Tongue (tissue), 3 donors: ENCODE data around the gene ALDH4A1. TPM values are rescaled to one million over a fixed set of nuclear protein-coding genes. Genes with fewer than 3 reads are reported as not detected.
"Not testable (repeated sequence)": the region's sequence is repeated elsewhere in the genome, so short reads cannot be mapped to it uniquely, and the experiment has no call there.

Source experiments
- DNase-seq: peaks from one replicate; pipeline ENCODE4 v3.0.0-alpha.2; 2015
- small RNA-seq: library from RNA; depleted of rRNA; stranded (forward); fragments of <200 nt; gene quantifications from one replicate; pipeline ENCODE3, GENCODE V24; 2014; ENCODE audit warnings: low replicate concordance
- total RNA-seq: library from RNA; depleted of rRNA; stranded (reverse); fragments of >200 nt; gene quantifications from one replicate; pipeline ENCODE4 v1.2.3, GENCODE V29; 2014

The ALDH4A1 gene
- total RNA-seq, 1 donor from 2014 or later: 6.9 TPM

- no peak for DNase-seq
Measured at GRCh38 chr1:18852501-18852900, 49.9 kb downstream of the ALDH4A1 start.

- peak; percentile 77 for DNase-seq
Measured at GRCh38 chr1:18849261-18849711, 53.1 kb downstream of the ALDH4A1 start.

- DNase-seq: not testable (repeated sequence)
Measured at GRCh38 chr1:18847723-18848122, 54.6 kb downstream of the ALDH4A1 start.

GRCh38 chr1:18840145-18840544, 62.2 kb downstream of the ALDH4A1 start:
- no peak for DNase-seq

- no peak for DNase-seq
Measured at GRCh38 chr1:18836654-18837053, 65.7 kb downstream of the ALDH4A1 start.

- DNase-seq: not testable (repeated sequence)
Measured at GRCh38 chr1:18832319-18832718, 70.0 kb downstream of the ALDH4A1 start.

GRCh38 chr1:18831656-18832055, 70.7 kb downstream of the ALDH4A1 start:
- no peak for DNase-seq

- peak; percentile 75 for DNase-seq
Measured at GRCh38 chr1:18830596-18830995, 71.8 kb downstream of the ALDH4A1 start.

GRCh38 chr1:18829671-18830070, 72.7 kb downstream of the ALDH4A1 start:
- no peak for DNase-seq

- no peak for DNase-seq
Measured at GRCh38 chr1:18828224-18828623, 74.1 kb downstream of the ALDH4A1 start.

- no peak for DNase-seq
Measured at GRCh38 chr1:18823438-18823837, 78.9 kb downstream of the ALDH4A1 start.

Small RNA genes within 50 kb of the gene (small RNA-seq; reads per million reads assigned to genes)
- gene MIR1290 (not detected), gene MIR4695 (not detected)

Other genes with a start within 250 kb of the ALDH4A1 start
- gene TAS1R2, start 42.9 kb downstream of the ALDH4A1 start, total RNA-seq: not detected
- 8.6 TPM for gene IFFO2, start 54.1 kb upstream of the ALDH4A1 start, total RNA-seq